Dendritic cell treated with granulocyte-macrophage colony-stimulating factor and Interleukin-4, amounts not matched to agents 40 ng/mL and 50 ng/mL, for 4 days (primary cell): ENCODE data around the gene ADPRHL1.
A peak's percentile ranks its signal among the peaks of the same experiment; 100 is the strongest.
"Not testable (repeated sequence)": the region's sequence is repeated elsewhere in the genome, so short reads cannot be mapped to it uniquely, and the experiment has no call there.

Experiments
- H3K27ac Mint-ChIP-seq: one replicate; pipeline ENCODE4 v1.8.0; 2022; ENCODE audit warnings: mild to moderate bottlenecking, mixed read lengths
- H3K27me3 Mint-ChIP-seq: one replicate; pipeline ENCODE4 v1.8.0; 2022; ENCODE audit warnings: mild to moderate bottlenecking, mixed read lengths
- H3K36me3 Mint-ChIP-seq: one replicate; pipeline ENCODE4 v1.8.0; 2022; ENCODE audit warnings: low read depth, mixed read lengths
- H3K4me1 Mint-ChIP-seq: one replicate; pipeline ENCODE4 v1.8.0; 2022; ENCODE audit warnings: low read depth, mixed read lengths
- H3K4me3 Mint-ChIP-seq: one replicate; pipeline ENCODE4 v1.8.0; 2022; ENCODE audit warnings: mild to moderate bottlenecking, moderate library complexity, mixed read lengths
- H3K9me3 Mint-ChIP-seq: one replicate; pipeline ENCODE4 v1.8.0; 2022; ENCODE audit warnings: mixed read lengths
- intact Hi-C: fragments of 100-400 bp; cut with micrococcal nuclease; formaldehyde crosslinking; loops from one replicate; pipeline ENCODE4 v1.15.0; 2022

Gene ADPRHL1

GRCh38 chr13:113397608-113398425 is 55.5 kb downstream of the ADPRHL1 start:
- H3K27ac Mint-ChIP-seq: no peak overlapping the region
- no peak overlapping the region for H3K4me3 Mint-ChIP-seq
- no peaks in the 10 kb centered on the region for H3K9me3 Mint-ChIP-seq
- peaks cover 18% of the 10 kb centered on the region for H3K27me3 Mint-ChIP-seq
- intact Hi-C loops: no loop called here
- H3K4me1 Mint-ChIP-seq: peaks cover 6% of the 10 kb centered on the region
- no peaks in the 10 kb centered on the region for H3K36me3 Mint-ChIP-seq

DNA sequence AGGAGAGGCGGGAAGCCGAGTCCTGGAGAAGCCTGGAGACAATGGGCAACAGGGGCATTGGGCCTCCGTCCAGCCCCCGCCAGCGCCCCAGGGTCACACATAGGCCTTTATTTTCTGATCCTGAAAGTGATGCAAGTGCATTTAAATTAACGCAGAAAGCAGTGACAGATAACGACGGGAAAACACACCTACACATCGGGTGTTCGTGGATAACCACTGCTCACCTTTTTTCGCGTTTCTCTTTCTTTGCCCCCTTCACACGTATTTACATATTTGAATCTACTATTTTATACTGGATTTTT is 59.0 kb downstream of the ADPRHL1 start:
- no peak overlapping the region for H3K27ac Mint-ChIP-seq
- H3K36me3 Mint-ChIP-seq: no peaks in the 10 kb centered on the region
- H3K4me3 Mint-ChIP-seq: no peak overlapping the region
- peaks cover 26% of the 10 kb centered on the region for H3K27me3 Mint-ChIP-seq
- no peaks in the 10 kb centered on the region for H3K9me3 Mint-ChIP-seq
- H3K4me1 Mint-ChIP-seq: peaks cover 6% of the 10 kb centered on the region
- intact Hi-C loops: loop anchor here (1.0 to 5.0 kb wide), 2 partner anchors 177 to 452 kb away; no protein-coding TSS in a partner anchor

DNA sequence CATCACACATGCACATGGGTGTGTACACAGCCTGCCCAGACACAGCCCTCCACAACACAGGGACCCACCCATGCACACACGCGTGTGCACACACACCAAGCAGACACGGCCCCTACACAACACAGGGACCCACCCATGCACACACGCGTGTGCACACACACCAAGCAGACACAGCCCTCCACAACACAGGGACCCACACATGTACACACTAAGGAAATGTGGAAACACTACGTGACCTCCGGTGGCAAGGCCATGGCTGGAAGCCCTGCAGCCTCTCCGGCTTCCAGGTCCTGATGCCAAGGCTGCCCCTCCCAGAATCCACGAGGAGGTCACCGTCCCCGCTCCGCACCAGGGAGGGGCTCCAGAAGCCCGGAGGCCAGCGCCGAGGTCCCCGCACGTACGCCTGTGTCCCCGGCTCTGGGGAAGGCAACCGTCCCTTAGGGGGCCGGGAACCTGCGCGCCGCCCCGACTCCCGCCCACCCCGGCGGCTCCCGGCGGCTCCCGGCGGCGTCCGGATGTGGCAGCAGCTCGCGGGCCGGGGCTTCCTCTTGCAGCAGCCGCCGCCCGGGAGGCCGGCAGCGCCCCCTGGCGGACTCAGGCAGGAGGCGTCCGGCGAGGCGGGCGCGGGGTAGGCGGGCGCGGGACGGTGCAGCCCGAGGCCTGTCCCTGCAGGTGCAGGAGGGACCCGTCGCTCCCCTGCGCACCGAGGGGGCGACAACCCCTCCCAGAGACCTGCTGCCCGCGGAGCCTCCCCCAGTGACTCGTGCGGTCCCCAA is 59.5 kb downstream of the ADPRHL1 start:
- peaks cover 26% of the 10 kb centered on the region for H3K27me3 Mint-ChIP-seq
- peak overlapping the region; percentile 52 for H3K27ac Mint-ChIP-seq
- peak overlapping the region; percentile 67 for H3K4me3 Mint-ChIP-seq
- H3K4me1 Mint-ChIP-seq: peaks cover 6% of the 10 kb centered on the region
- intact Hi-C loops: loop anchor here (1.0 to 5.0 kb wide), 2 partner anchors 176 to 451 kb away; no protein-coding TSS in a partner anchor
- no peaks in the 10 kb centered on the region for H3K9me3 Mint-ChIP-seq
- H3K36me3 Mint-ChIP-seq: no peaks in the 10 kb centered on the region

- Mint-ChIP-seq H3K27ac (peak overlapping the region; percentile 52), H3K9me3 (no peaks in the 10 kb centered on the region), H3K4me1 (peaks cover 6% of the 10 kb centered on the region), H3K36me3 (no peaks in the 10 kb centered on the region), H3K27me3 (peaks cover 26% of the 10 kb centered on the region), H3K4me3 (peak overlapping the region; percentile 67)
- intact Hi-C loops: loop anchor here (5.0 kb wide), 1 partner anchor 176 kb away; no protein-coding TSS in a partner anchor
These were observed 60.1 kb downstream of the ADPRHL1 start for GRCh38 chr13:113393226-113393562.

GRCh38 chr13:113390874-113391497 is 62.3 kb downstream of the ADPRHL1 start:
- no peaks in the 10 kb centered on the region for H3K9me3 Mint-ChIP-seq
- intact Hi-C loops: loop anchor here (5.0 kb wide), 1 partner anchor 174 kb away; no protein-coding TSS in a partner anchor
- no peak overlapping the region for H3K27ac Mint-ChIP-seq

DNA sequence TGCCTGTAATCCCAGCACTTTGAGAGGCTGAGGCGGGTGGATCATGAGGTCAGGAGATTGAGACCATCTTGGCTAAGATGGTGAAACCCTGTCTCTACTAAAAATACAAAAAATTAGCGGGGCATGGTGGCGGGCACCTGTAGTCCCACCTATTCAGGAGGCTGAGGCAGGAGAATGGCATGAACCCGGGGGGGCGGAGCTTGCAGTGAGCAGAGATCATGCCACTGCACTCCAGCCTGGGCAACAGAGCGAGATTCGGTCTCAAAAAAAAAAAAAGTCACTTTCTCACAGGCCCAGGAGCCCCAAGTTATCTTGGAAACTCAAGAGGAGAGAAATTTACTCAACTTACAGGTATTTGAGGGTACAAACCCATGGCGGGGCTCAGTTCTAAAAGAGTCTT is 63.7 kb downstream of the ADPRHL1 start:
- H3K4me1 Mint-ChIP-seq, H3K36me3 Mint-ChIP-seq, H3K9me3 Mint-ChIP-seq, H3K4me3 Mint-ChIP-seq, H3K27ac Mint-ChIP-seq, intact Hi-C loops: not testable (repeated sequence)
- peaks cover 20% of the 10 kb centered on the region for H3K27me3 Mint-ChIP-seq

More at GRCh38 chr13:113390874-113391497, 62.3 kb downstream of the ADPRHL1 start:
- Mint-ChIP-seq H3K4me1 (peaks cover 6% of the 10 kb centered on the region), H3K4me3 (no peak overlapping the region), H3K27me3 (peaks cover 27% of the 10 kb centered on the region), H3K36me3 (no peaks in the 10 kb centered on the region)

GRCh38 chr13:113387396-113387795 is 65.9 kb downstream of the ADPRHL1 start:
- intact Hi-C loops: no loop called here
- Mint-ChIP-seq H3K36me3 (no peaks in the 10 kb centered on the region), H3K4me3 (no peak overlapping the region), H3K27ac (no peak overlapping the region), H3K27me3 (peaks cover 17% of the 10 kb centered on the region), H3K9me3 (peaks cover 10% of the 10 kb centered on the region), H3K4me1 (no peaks in the 10 kb centered on the region)

GRCh38 chr13:113383089-113383488 is 70.2 kb downstream of the ADPRHL1 start:
- Mint-ChIP-seq H3K4me3 (no peak overlapping the region), H3K36me3 (no peaks in the 10 kb centered on the region), H3K27me3 (peaks cover 25% of the 10 kb centered on the region), H3K27ac (no peak overlapping the region), H3K9me3 (peaks cover 10% of the 10 kb centered on the region), H3K4me1 (no peaks in the 10 kb centered on the region)
- intact Hi-C loops: no loop called here

- H3K4me3 Mint-ChIP-seq, H3K4me1 Mint-ChIP-seq, H3K36me3 Mint-ChIP-seq, H3K9me3 Mint-ChIP-seq, intact Hi-C loops, H3K27ac Mint-ChIP-seq: not testable (repeated sequence)
- H3K27me3 Mint-ChIP-seq: peaks cover 29% of the 10 kb centered on the region
These were observed 70.7 kb downstream of the ADPRHL1 start for GRCh38 chr13:113382542-113382941.

DNA sequence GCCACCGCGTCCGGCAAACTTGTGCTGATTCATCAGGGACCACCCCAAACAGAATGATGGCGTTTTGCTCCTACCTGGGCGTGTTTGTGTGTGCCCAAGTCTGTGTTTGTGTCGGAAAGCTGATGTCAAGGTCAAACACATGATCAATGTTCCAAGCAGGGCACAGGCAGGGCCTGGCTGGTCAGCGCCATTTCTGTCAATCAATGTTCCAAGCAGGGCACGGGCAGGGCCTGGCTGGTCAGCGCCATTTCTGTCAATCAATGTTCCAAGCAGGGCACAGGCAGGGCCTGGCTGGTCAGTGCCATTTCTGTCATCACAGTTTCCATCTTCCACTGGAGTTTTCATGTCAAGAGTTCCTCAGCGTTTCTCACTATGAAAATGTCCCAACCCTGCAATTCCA is 74.5 kb downstream of the ADPRHL1 start:
- peaks cover 6% of the 10 kb centered on the region for H3K9me3 Mint-ChIP-seq
- peaks cover 37% of the 10 kb centered on the region for H3K27me3 Mint-ChIP-seq
- no peak overlapping the region for H3K4me3 Mint-ChIP-seq
- intact Hi-C loops: no loop called here
- no peaks in the 10 kb centered on the region for H3K4me1 Mint-ChIP-seq
- H3K36me3 Mint-ChIP-seq: no peaks in the 10 kb centered on the region
- H3K27ac Mint-ChIP-seq: no peak overlapping the region

GRCh38 chr13:113374511-113375175 is 78.6 kb downstream of the ADPRHL1 start:
- Mint-ChIP-seq H3K9me3 (no peaks in the 10 kb centered on the region), H3K4me1 (no peaks in the 10 kb centered on the region), H3K27ac (no peak overlapping the region), H3K36me3 (no peaks in the 10 kb centered on the region), H3K4me3 (no peak overlapping the region), H3K27me3 (peaks cover 26% of the 10 kb centered on the region)
- intact Hi-C loops: no loop called here

DNA sequence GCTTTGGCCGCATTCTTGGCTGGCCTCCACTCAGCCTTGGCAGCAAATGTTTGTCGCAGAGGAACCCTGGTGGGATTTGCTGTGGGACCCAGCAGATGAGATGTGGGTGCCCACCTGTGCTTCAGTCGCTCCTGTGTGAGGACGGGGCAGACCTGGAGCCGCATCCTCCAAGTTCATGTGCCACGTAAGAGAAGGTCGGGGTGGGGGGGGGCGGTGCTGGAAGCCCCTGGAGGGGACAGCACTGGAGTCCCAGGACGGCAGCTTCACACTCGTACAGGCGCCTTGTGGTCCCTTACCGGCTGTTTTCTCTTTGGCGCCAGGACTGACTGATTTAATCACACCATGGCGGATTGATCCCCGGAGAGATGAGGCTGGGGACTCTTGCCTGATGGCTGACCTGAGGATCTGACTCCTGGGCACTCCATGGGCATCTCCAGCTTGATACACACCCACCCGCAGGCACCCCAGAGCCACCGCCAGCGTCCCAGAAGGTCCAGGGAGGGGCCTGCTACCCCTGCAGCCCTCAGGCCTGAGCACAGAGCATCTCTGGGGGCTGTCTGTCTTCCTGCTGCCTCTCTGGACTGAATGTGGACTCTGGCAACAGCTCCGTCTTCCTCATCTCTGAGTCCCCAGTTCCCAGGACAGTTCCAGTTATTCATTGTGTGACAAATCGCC is 79.3 kb downstream of the ADPRHL1 start:
- no peak overlapping the region for H3K4me3 Mint-ChIP-seq
- H3K4me1 Mint-ChIP-seq: no peaks in the 10 kb centered on the region
- intact Hi-C loops: no loop called here
- no peaks in the 10 kb centered on the region for H3K9me3 Mint-ChIP-seq
- no peaks in the 10 kb centered on the region for H3K36me3 Mint-ChIP-seq
- H3K27me3 Mint-ChIP-seq: peaks cover 22% of the 10 kb centered on the region
- H3K27ac Mint-ChIP-seq: no peak overlapping the region

DNA sequence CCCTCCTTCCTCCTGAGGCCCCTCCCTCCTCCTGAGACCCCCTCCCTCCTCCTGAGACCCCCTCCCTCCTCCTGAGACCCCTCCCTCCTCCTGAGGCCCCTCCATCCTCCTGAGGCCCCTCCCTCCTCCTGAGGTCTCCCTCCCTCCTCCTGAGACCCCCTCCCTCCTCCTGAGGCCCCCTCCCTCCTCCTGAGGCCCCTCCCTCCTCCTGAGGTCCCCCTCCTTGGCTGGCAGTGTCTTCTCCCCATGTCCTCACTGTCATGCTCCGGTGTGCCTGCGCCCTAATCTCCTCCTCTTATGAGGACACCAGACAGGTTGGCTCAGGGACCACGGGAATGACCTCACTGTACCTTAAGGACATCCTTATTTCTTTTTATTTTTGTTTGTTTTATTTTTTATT is 81.6 kb downstream of the ADPRHL1 start:
- H3K4me1 Mint-ChIP-seq, H3K4me3 Mint-ChIP-seq, H3K27ac Mint-ChIP-seq, H3K36me3 Mint-ChIP-seq, H3K9me3 Mint-ChIP-seq, intact Hi-C loops: not testable (repeated sequence)
- peaks cover 14% of the 10 kb centered on the region for H3K27me3 Mint-ChIP-seq
